B cell (primary cell): ENCODE measurements around the gene STX11. TPM values are rescaled to one million over a fixed set of nuclear protein-coding genes. Genes with fewer than 3 reads are reported as not detected.

Experiments used
- ATAC-seq: fragments of 200-7000 bp; cut with Tn5 transposase; one replicate; pipeline ENCODE4 v1.10.0; 2021; ENCODE audit warnings: low read depth, mild to moderate bottlenecking, moderate number of reproducible peaks, moderate library complexity
- CTCF ChIA-PET: fragments of 350-600 bp; sonication (Branson Sonifier 250); formaldehyde crosslinking; loops from one replicate; lab custom pipeline; 2021; ENCODE audit warnings: antibody characterized with exemption, inconsistent platforms; lab: Charles Lee
- POLR2A ChIA-PET: fragments of 350-600 bp; sonication (Branson Sonifier 250); formaldehyde crosslinking; loops from one replicate; lab custom pipeline; 2021; ENCODE audit warnings: antibody characterized with exemption; lab: Charles Lee
- DNase-seq: peaks from one replicate; pipeline ENCODE4 v3.0.0; 2013
- H2AFZ ChIP-seq: 2 replicates; pipeline ENCODE4 v1.6.1; 2012; ENCODE audit warnings: mild to moderate bottlenecking, low read depth, low read length; ENCODE audit not compliant: insufficient read depth, poor library complexity, severe bottlenecking
- H3K27ac ChIP-seq, 2 donors: 1 replicate in 1 of 2; 2 replicates in 1 of 2; pipeline ENCODE4 v1.5.1; 2012 to 2013; ENCODE audit warnings: low read length in 2 of 2, mild to moderate bottlenecking in 2 of 2, moderate library complexity in 1 of 2
- H3K27me3 ChIP-seq, 4 experiments: fragments of 200-600 bp in 1 of 4; sonication (generic) in 1 of 4; replicated peaks in 1 of 4; 1 replicate in 2 of 4; 2 replicates in 2 of 4; pipeline versions ENCODE4 v1.6.1 to v1.7.0; 2013 to 2016; ENCODE audit warnings: low read length in 3 of 4, mild to moderate bottlenecking in 2 of 4, mixed read lengths in 1 of 4, moderate library complexity in 1 of 4; ENCODE audit not compliant: insufficient read depth in 4 of 4, control insufficient read depth in 3 of 4; ENCODE audit errors: control extremely low read depth in 1 of 4
- H3K36me3 ChIP-seq, 2 experiments: replicated peaks in 1 of 2; 1 replicate in 1 of 2; 2 replicates in 1 of 2; pipeline versions ENCODE4 v1.6.1 to v1.7.1; 2013; ENCODE audit warnings: low read length in 1 of 2; ENCODE audit not compliant: insufficient read depth in 2 of 2, control insufficient read depth in 1 of 2; ENCODE audit errors: control extremely low read depth in 1 of 2, extremely low read depth in 1 of 2
- H3K4me1 ChIP-seq, 2 donors: fragments of 200-600 bp in 1 of 2; sonication (generic) in 1 of 2; 1 replicate in 1 of 2; 2 replicates in 1 of 2; pipeline versions ENCODE4 v1.5.1 to v1.6.1; 2013 to 2017; ENCODE audit warnings: low read length in 2 of 2; ENCODE audit not compliant: control insufficient read depth in 2 of 2, insufficient read depth in 2 of 2
- H3K4me2 ChIP-seq: replicated peaks from 2 replicates; pipeline ENCODE3; 2012; ENCODE audit warnings: mild to moderate bottlenecking, low read depth, low read length; ENCODE audit not compliant: poor library complexity, severe bottlenecking
- H3K4me3 ChIP-seq, 5 experiments: fragments of 200-600 bp in 1 of 5; sonication (generic) in 1 of 5; 1 replicate in 3 of 5; 2 replicates in 2 of 5; pipeline versions ENCODE4 v1.5.1 to v1.7.0; 2011 to 2016; ENCODE audit warnings: low read length in 4 of 5, mild to moderate bottlenecking in 4 of 5, low read depth in 2 of 5, control low read depth in 1 of 5, moderate library complexity in 1 of 5; ENCODE audit not compliant: insufficient read depth in 1 of 5; ENCODE audit errors: control extremely low read depth in 1 of 5, extremely low read depth in 1 of 5
- H3K79me2 ChIP-seq: fragments of 200-600 bp; sonication (generic); one replicate; pipeline ENCODE4 v1.6.0; 2016; ENCODE audit warnings: low read length; ENCODE audit not compliant: control insufficient read depth, insufficient read depth
- H3K9ac ChIP-seq: fragments of 200-600 bp; sonication (generic); 2 replicates; pipeline ENCODE4 v1.6.1; 2017; ENCODE audit warnings: mild to moderate bottlenecking, low read length, moderate library complexity
- H3K9me3 ChIP-seq, 3 donors: one replicate each; pipeline versions ENCODE4 v1.6.1 to v1.7.1; 2013; ENCODE audit warnings: low read length in 2 of 3; ENCODE audit not compliant: control insufficient read depth in 2 of 3, insufficient read depth in 1 of 3; ENCODE audit errors: control extremely low read depth in 1 of 3
- H4K20me1 ChIP-seq: 2 replicates; pipeline ENCODE4 v1.6.0; 2012; ENCODE audit warnings: mild to moderate bottlenecking, low read length; ENCODE audit not compliant: insufficient read depth, control insufficient read depth, poor library complexity, severe bottlenecking
- H3K27ac Mint-ChIP-seq: one replicate; pipeline ENCODE4 v1.8.0; 2021; ENCODE audit warnings: mixed read lengths
- H3K27me3 Mint-ChIP-seq: one replicate; pipeline ENCODE4 v1.8.0; 2021; ENCODE audit warnings: mixed read lengths
- H3K4me1 Mint-ChIP-seq: one replicate; pipeline ENCODE4 v1.8.0; 2021; ENCODE audit warnings: mixed read lengths
- H3K4me3 Mint-ChIP-seq: one replicate; pipeline ENCODE4 v1.8.0; 2021; ENCODE audit warnings: mixed read lengths
- H3K9me3 Mint-ChIP-seq: one replicate; pipeline ENCODE4 v1.8.0; 2022; ENCODE audit warnings: mixed read lengths; ENCODE audit not compliant: insufficient read depth
- CTCF ChIP-seq: fragments of 200-600 bp; IDR thresholded peaks from one replicate; pipeline ENCODE4 v1.8.0; 2022; ENCODE audit warnings: antibody characterized with exemption, mild to moderate bottlenecking
- EZH2 ChIP-seq: IDR thresholded peaks from 2 replicates; pipeline ENCODE4 v1.6.1; 2012; ENCODE audit warnings: borderline replicate concordance, low read depth, mild to moderate bottlenecking, moderate library complexity, low read length; ENCODE audit not compliant: insufficient read depth, poor library complexity, severe bottlenecking
- WGBS: methylation state at CpG from one replicate; pipeline ENCODE4 v1.1.5; 2013; ENCODE audit warnings: missing lambda C conversion rate; ENCODE audit not compliant: insufficient coverage; 5-methylcytosine and 5-hydroxymethylcytosine counted together
- intact Hi-C: fragments of 100-400 bp; cut with micrococcal nuclease; formaldehyde crosslinking; loops from one replicate; pipeline ENCODE4 v1.10.0; 2022
- polyA plus RNA-seq: library from polyadenylated mRNA; depleted of rRNA; stranded (reverse); fragments of >200 nt; gene quantifications from 2 replicates; pipeline ENCODE4 v1.2.3, GENCODE V29; 2012
- total RNA-seq, 2 donors: library from RNA; stranded (reverse); fragments of 120-200 nt in 1 of 2; gene quantifications; 1 replicate in 1 of 2; 2 replicates in 1 of 2; pipeline versions ENCODE4 v1.2.3 to v1.2.4, GENCODE V29; 2013 to 2022

Gene STX11
- total and polyA plus RNA-seq, 2 donors (not counting 1 experiment from before 2014, with no cell fraction given): 10.3 to 14.6 TPM

GRCh38 chr6:144211160-144211559 lies 60.8 kb downstream of the STX11 start:
- 85% methylated on average over 6 of the region's 7 CpGs for WGBS
- Histone ChIP-seq H3K4me3 (no peak overlapping the region), H3K36me3 (no peaks in the 10 kb centered on the region), H3K4me1 (peaks cover 10 to 13% of the 10 kb centered on the region in 2 donors), H4K20me1 (no peaks in the 10 kb centered on the region), H3K27me3 (peaks cover 0 to 19% (median 9%) of the 10 kb centered on the region in 4 experiments), H3K9me3 (peaks cover 0 to 12% (median 0%) of the 10 kb centered on the region in 3 donors), H3K9ac (no peak overlapping the region), H2AFZ (no peak overlapping the region), H3K4me2 (no peak overlapping the region), H3K79me2 (no peaks in the 10 kb centered on the region), H3K27ac (no peak overlapping the region)
- H3K9me3 Mint-ChIP-seq: no peaks in the 10 kb centered on the region
- H3K4me1 Mint-ChIP-seq: peaks cover 14% of the 10 kb centered on the region
- no peak for ATAC-seq
- ChIA-PET CTCF (no interaction called here), POLR2A (no interaction called here)
- intact Hi-C loops: no loop called here
- H3K27me3 Mint-ChIP-seq: peaks cover 34% of the 10 kb centered on the region
- DNase-seq: no peak
- no peak overlapping the region for H3K27ac Mint-ChIP-seq
- H3K4me3 Mint-ChIP-seq: no peak overlapping the region
- TF ChIP-seq CTCF (no peak), EZH2 (no peak)

- ATAC-seq: no peak
- peaks cover 33% of the 10 kb centered on the region for H3K4me1 Mint-ChIP-seq
- intact Hi-C loops: no loop called here
- H3K27me3 Mint-ChIP-seq: peaks cover 19% of the 10 kb centered on the region
- WGBS: no CpG with 5 or more reads among the region's 5 CpGs
- Histone ChIP-seq H4K20me1 (no peaks in the 10 kb centered on the region), H2AFZ (no peak overlapping the region), H3K79me2 (no peaks in the 10 kb centered on the region), H3K27me3 (peaks cover 0 to 15% (median 7%) of the 10 kb centered on the region in 4 experiments), H3K9me3 (peaks cover 0 to 12% (median 0%) of the 10 kb centered on the region in 3 donors), H3K4me3 (no peak overlapping the region), H3K4me1 (peaks cover 20 to 26% of the 10 kb centered on the region in 2 donors), H3K9ac (no peak overlapping the region), H3K4me2 (no peak overlapping the region), H3K36me3 (no peaks in the 10 kb centered on the region), H3K27ac (no peak overlapping the region)
- CTCF ChIA-PET: no interaction called here
- DNase-seq: no peak
- TF ChIP-seq CTCF (no peak), EZH2 (no peak)
- POLR2A ChIA-PET: no interaction called here
- no peak overlapping the region for H3K27ac Mint-ChIP-seq
- H3K4me3 Mint-ChIP-seq: no peak overlapping the region
- H3K9me3 Mint-ChIP-seq: peaks cover 2% of the 10 kb centered on the region
Measured at GRCh38 chr6:144213315-144213714, 63.0 kb downstream of the STX11 start.
